Mesenchymal stem cell (in vitro differentiated cells and primary cell): ENCODE data around the gene TP53TG3E. TPM values are rescaled to one million over a fixed set of nuclear protein-coding genes. Genes with fewer than 3 reads are reported as not detected.
"Not testable (repeated sequence)": the region's sequence is repeated elsewhere in the genome, so short reads cannot be mapped to it uniquely, and the experiment has no call there.

ENCODE experiments used
- DNase-seq: peaks from one replicate; pipeline ENCODE4 v3.0.0-alpha.2; 2013
- H2AFZ ChIP-seq: one replicate; pipeline ENCODE4 v1.6.1; 2013; ENCODE audit warnings: low read depth, mild to moderate bottlenecking, control low read depth, inconsistent platforms, low read length, moderate library complexity
- H2AK5ac ChIP-seq: 2 replicates; pipeline ENCODE4 v1.6.1; 2013; ENCODE audit warnings: low read length, moderate library complexity, mild to moderate bottlenecking, inconsistent platforms; ENCODE audit not compliant: severe bottlenecking
- H2BK120ac ChIP-seq: one replicate; pipeline ENCODE4 v1.6.1; 2013; ENCODE audit warnings: low read depth, mild to moderate bottlenecking, inconsistent platforms, low read length, moderate library complexity
- H2BK12ac ChIP-seq, 2 experiments: one replicate each; pipeline ENCODE4 v1.6.1; 2013; ENCODE audit warnings: inconsistent platforms in 2 of 2, low read length in 2 of 2, mild to moderate bottlenecking in 2 of 2, moderate library complexity in 2 of 2, control low read depth in 1 of 2
- H2BK15ac ChIP-seq: one replicate; pipeline ENCODE4 v1.6.1; 2013; ENCODE audit warnings: mild to moderate bottlenecking, low read depth, inconsistent platforms; ENCODE audit not compliant: poor library complexity, severe bottlenecking
- H2BK5ac ChIP-seq: 2 replicates; pipeline ENCODE4 v1.6.1; 2013; ENCODE audit warnings: low read depth, mild to moderate bottlenecking, low read length, control low read depth, inconsistent platforms; ENCODE audit not compliant: poor library complexity, severe bottlenecking
- H3K14ac ChIP-seq, 2 experiments: one replicate each; pipeline ENCODE4 v1.6.1; 2013; ENCODE audit warnings: inconsistent platforms in 2 of 2, low read length in 2 of 2, control low read depth in 1 of 2, mild to moderate bottlenecking in 1 of 2, moderate library complexity in 1 of 2
- H3K18ac ChIP-seq, 2 experiments: one replicate each; pipeline ENCODE4 v1.6.1; 2013; ENCODE audit warnings: inconsistent platforms in 2 of 2, low read length in 2 of 2, control low read depth in 1 of 2, low read depth in 1 of 2, mild to moderate bottlenecking in 1 of 2
- H3K23ac ChIP-seq, 2 experiments: one replicate each; pipeline ENCODE4 v1.6.1; 2013; ENCODE audit warnings: inconsistent platforms in 2 of 2, low read length in 2 of 2, mild to moderate bottlenecking in 2 of 2, moderate library complexity in 2 of 2, control low read depth in 1 of 2
- H3K27ac ChIP-seq: 2 replicates; pipeline ENCODE4 v1.5.1; 2013; ENCODE audit warnings: mild to moderate bottlenecking, moderate library complexity, low read length, control low read depth, inconsistent platforms; ENCODE audit not compliant: poor library complexity, severe bottlenecking
- H3K27me3 ChIP-seq, 2 experiments: 2 replicates each; pipeline versions ENCODE4 v1.6.1 to v1.7.0; 2013; ENCODE audit warnings: low read length in 2 of 2, mild to moderate bottlenecking in 2 of 2, moderate library complexity in 2 of 2, control low read depth in 1 of 2, inconsistent platforms in 1 of 2; ENCODE audit not compliant: control insufficient read depth in 1 of 2, insufficient read depth in 1 of 2
- H3K36me3 ChIP-seq, 2 experiments: 2 replicates each; pipeline versions ENCODE4 v1.6.1 to v1.7.0; 2013; ENCODE audit warnings: low read length in 2 of 2, control low read depth in 1 of 2, inconsistent platforms in 1 of 2, low read depth in 1 of 2, mild to moderate bottlenecking in 1 of 2; ENCODE audit not compliant: insufficient read depth in 2 of 2, control insufficient read depth in 1 of 2
- H3K4ac ChIP-seq, 2 experiments: one replicate each; pipeline ENCODE4 v1.6.1; 2013; ENCODE audit warnings: inconsistent platforms in 2 of 2, low read length in 2 of 2, mild to moderate bottlenecking in 2 of 2, moderate library complexity in 2 of 2, control low read depth in 1 of 2, low read depth in 1 of 2
- H3K4me1 ChIP-seq: 2 replicates; pipeline ENCODE4 v1.6.1; 2013; ENCODE audit warnings: low read depth, low read length, control low read depth; ENCODE audit not compliant: control insufficient read depth, insufficient read depth
- H3K4me2 ChIP-seq: 2 replicates; pipeline ENCODE4 v1.6.1; 2013; ENCODE audit warnings: low read length, mild to moderate bottlenecking, inconsistent platforms; ENCODE audit not compliant: poor library complexity, severe bottlenecking
- H3K4me3 ChIP-seq, 2 experiments: 2 replicates each; pipeline versions ENCODE4 v1.5.1 to v1.7.0; 2013; ENCODE audit warnings: low read length in 2 of 2, mild to moderate bottlenecking in 2 of 2, control low read depth in 1 of 2, low read depth in 1 of 2; ENCODE audit not compliant: insufficient read depth in 1 of 2
- H3K79me1 ChIP-seq: replicated peaks from 2 replicates; pipeline ENCODE4 v1.6.1; 2013; ENCODE audit warnings: mild to moderate bottlenecking, control low read depth, low read length, inconsistent platforms; ENCODE audit not compliant: poor library complexity, severe bottlenecking
- H3K9ac ChIP-seq: 2 replicates; pipeline ENCODE4 v1.7.0; 2013; ENCODE audit warnings: mild to moderate bottlenecking, low read length, moderate library complexity
- H3K9me3 ChIP-seq: 2 replicates; pipeline ENCODE4 v1.7.0; 2013; ENCODE audit warnings: mild to moderate bottlenecking, low read length; ENCODE audit not compliant: control insufficient read depth
- H4K8ac ChIP-seq: one replicate; pipeline ENCODE4 v1.6.1; 2013; ENCODE audit warnings: inconsistent platforms, mild to moderate bottlenecking, low read length, moderate library complexity
- H4K91ac ChIP-seq: one replicate; pipeline ENCODE4 v1.6.1; 2013; ENCODE audit warnings: mild to moderate bottlenecking, low read length, inconsistent platforms
- WGBS: methylation state at CpG from one replicate; pipeline ENCODE4 v1.1.7; 2013; ENCODE audit warnings: mixed read lengths; 5-methylcytosine and 5-hydroxymethylcytosine counted together
- small RNA-seq: library from polyadenylated mRNA; stranded (forward); fragments of <200 nt; extraction: miRNeasy Mini kit (QIAGEN cat#:217004); gene quantifications from one replicate; pipeline ENCODE3, GENCODE V24; 2013; ENCODE audit warnings: low read depth

The TP53TG3E gene

GRCh38 chr16:33339093-33340061 lies 35.3 kb downstream of the TP53TG3E start:
- not testable (repeated sequence) for H3K9me3 ChIP-seq, H3K4ac ChIP-seq, H2AK5ac ChIP-seq, H3K36me3 ChIP-seq, H3K4me1 ChIP-seq, H2BK5ac ChIP-seq, H2BK15ac ChIP-seq, H2BK12ac ChIP-seq, DNase-seq, H3K27ac ChIP-seq, H2BK120ac ChIP-seq, H4K8ac ChIP-seq, H3K23ac ChIP-seq, H3K9ac ChIP-seq, H2AFZ ChIP-seq, H3K27me3 ChIP-seq, H3K18ac ChIP-seq, H3K79me1 ChIP-seq, H3K14ac ChIP-seq, H3K4me2 ChIP-seq
- H4K91ac ChIP-seq, result peak overlapping the region; percentile 5
- WGBS, result 71% methylated on average over 3 of the region's 4 CpGs
- peak overlapping the region in 1 of 2 experiments; percentile 7 for H3K4me3 ChIP-seq

Small RNAs within 50 kb of the gene (small RNA-seq; reads per million reads assigned to genes)
- not detected for gene AC141257.3
